H1 (cell line): ENCODE measurements around the gene CD68. TPM values are rescaled to one million over a fixed set of nuclear protein-coding genes. Genes with fewer than 3 reads are reported as not detected.

Experiments used
- CTCF ChIA-PET: fragments of 300-600 bp; sonication (Branson Sonifier 250); formaldehyde crosslinking; loops from one replicate; lab custom pipeline; 2021; ENCODE audit not compliant: partially characterized antibody; lab: Charles Lee
- POLR2A ChIA-PET: fragments of 300-600 bp; sonication (Branson Sonifier 250); formaldehyde crosslinking; loops from one replicate; lab custom pipeline; 2021; ENCODE audit warnings: inconsistent platforms; ENCODE audit not compliant: partially characterized antibody; lab: Charles Lee
- DNase-seq, 2 experiments: peaks; one replicate each; pipeline versions ENCODE4 v3.0.0 to v3.0.0-alpha.2; 2010 to 2022; ENCODE audit warnings: low spot score in 2 of 2, low read depth in 1 of 2, mixed read lengths in 1 of 2
- FAIRE-seq: peaks from 2 replicates; lab custom pipeline; 2011; peaks lifted over from hg19 to GRCh38; lab: Jason Lieb, UNC
- H2AFZ ChIP-seq: 2 replicates; pipeline ENCODE4 v1.8.1; 2012; ENCODE audit warnings: low read length, inconsistent platforms
- H2AK5ac ChIP-seq: 2 replicates; pipeline ENCODE4 v1.6.1; 2013; ENCODE audit warnings: low read depth, low read length
- H2BK120ac ChIP-seq: replicated peaks from 2 replicates; pipeline ENCODE3; 2013; ENCODE audit warnings: low read depth, low read length, inconsistent platforms
- H2BK12ac ChIP-seq: 2 replicates; pipeline ENCODE4 v1.6.1; 2013; ENCODE audit warnings: low read depth, low read length
- H2BK15ac ChIP-seq: 2 replicates; pipeline ENCODE4 v1.6.1; 2013; ENCODE audit warnings: low read length
- H2BK20ac ChIP-seq: 2 replicates; pipeline ENCODE4 v1.6.1; 2013; ENCODE audit warnings: low read length
- H2BK5ac ChIP-seq: 2 replicates; pipeline ENCODE4 v1.6.1; 2013; ENCODE audit warnings: low read depth, low read length
- H3K14ac ChIP-seq: 2 replicates; pipeline ENCODE4 v1.6.1; 2013; ENCODE audit warnings: inconsistent platforms; ENCODE audit not compliant: insufficient read length
- H3K18ac ChIP-seq: 2 replicates; pipeline ENCODE4 v1.6.1; 2013; ENCODE audit warnings: low read length; ENCODE audit errors: extremely low read depth
- H3K23ac ChIP-seq: 2 replicates; pipeline ENCODE4 v1.6.1; 2013; ENCODE audit warnings: inconsistent platforms; ENCODE audit not compliant: insufficient read length
- H3K23me2 ChIP-seq: 2 replicates; pipeline ENCODE4 v1.6.1; 2013; ENCODE audit warnings: low read depth, low read length
- H3K27ac ChIP-seq: 2 replicates; pipeline ENCODE4 v1.6.1; 2011; ENCODE audit warnings: low read depth, low read length, inconsistent platforms
- H3K27me3 ChIP-seq, 4 experiments: replicated peaks in 1 of 4; 1 replicate in 1 of 4; 2 replicates in 3 of 4; pipeline versions ENCODE4 v1.6.1 to v1.8.1; 2011 to 2013; ENCODE audit warnings: low read length in 3 of 4, mild to moderate bottlenecking in 3 of 4, inconsistent platforms in 2 of 4, mixed read lengths in 2 of 4, moderate library complexity in 1 of 4; ENCODE audit not compliant: control insufficient read depth in 3 of 4, insufficient read depth in 3 of 4; ENCODE audit errors: extremely low read depth in 1 of 4
- H3K36me3 ChIP-seq, 4 experiments: 2 replicates each; pipeline versions ENCODE4 v1.6.1 to v1.8.1; 2011 to 2013; ENCODE audit warnings: mild to moderate bottlenecking in 4 of 4, low read length in 3 of 4, moderate library complexity in 2 of 4, control low read depth in 1 of 4, inconsistent platforms in 1 of 4; ENCODE audit not compliant: insufficient read depth in 4 of 4, control insufficient read depth in 2 of 4
- H3K4ac ChIP-seq: replicated peaks from 2 replicates; pipeline ENCODE3; 2013; ENCODE audit warnings: low read length, low read depth, mixed read lengths, inconsistent platforms; ENCODE audit not compliant: insufficient read length
- H3K4me1 ChIP-seq, 4 experiments: replicated peaks in 1 of 4; 1 replicate in 1 of 4; 2 replicates in 3 of 4; pipeline versions ENCODE4 v1.6.1 to v1.8.1; 2011 to 2013; ENCODE audit warnings: low read length in 3 of 4, inconsistent platforms in 2 of 4, mixed read lengths in 1 of 4; ENCODE audit not compliant: insufficient read depth in 4 of 4, control insufficient read depth in 3 of 4
- H3K4me2 ChIP-seq, 2 experiments: 2 replicates each; pipeline versions ENCODE4 v1.6.1 to v1.8.1; 2011 to 2013; ENCODE audit warnings: low read depth in 2 of 2, low read length in 2 of 2, control low read depth in 1 of 2, inconsistent platforms in 1 of 2, mild to moderate bottlenecking in 1 of 2; ENCODE audit not compliant: insufficient read depth in 1 of 2
- H3K4me3 ChIP-seq, 4 experiments: fragments of 200-600, 300-600 bp in 1 of 4; sonication (generic), shearing (Covaris generic), sonication (Bioruptor Twin) in 1 of 4; 2 replicates each; pipeline versions ENCODE4 v1.5.1 to v1.8.1; 2011 to 2016; ENCODE audit warnings: low read length in 4 of 4, low read depth in 3 of 4, control low read depth in 2 of 4, inconsistent platforms in 2 of 4, mild to moderate bottlenecking in 2 of 4, mixed read lengths in 1 of 4, moderate library complexity in 1 of 4; ENCODE audit not compliant: insufficient read depth in 2 of 4; ENCODE audit errors: extremely low read depth in 1 of 4
- H3K56ac ChIP-seq: replicated peaks from 2 replicates; pipeline ENCODE3; 2013; ENCODE audit warnings: low read depth, mild to moderate bottlenecking, mixed read lengths, low read length, inconsistent platforms; ENCODE audit not compliant: insufficient read length
- H3K79me1 ChIP-seq: 2 replicates; pipeline ENCODE4 v1.6.1; 2013; ENCODE audit warnings: low read depth, low read length, control low read depth
- H3K79me2 ChIP-seq, 2 experiments: 2 replicates each; pipeline versions ENCODE4 v1.6.1 to v1.8.1; 2012 to 2013; ENCODE audit warnings: low read length in 2 of 2, mild to moderate bottlenecking in 2 of 2, inconsistent platforms in 1 of 2; ENCODE audit not compliant: insufficient read depth in 2 of 2, control insufficient read depth in 1 of 2
- H3K9ac ChIP-seq, 4 experiments: replicated peaks in 1 of 4; 1 replicate in 1 of 4; 2 replicates in 3 of 4; pipeline versions ENCODE4 v1.6.1 to v1.8.1; 2011 to 2013; ENCODE audit warnings: low read depth in 3 of 4, low read length in 3 of 4, control low read depth in 2 of 4, mild to moderate bottlenecking in 2 of 4, moderate library complexity in 2 of 4, inconsistent platforms in 1 of 4; ENCODE audit errors: extremely low read depth in 1 of 4
- H3K9me3 ChIP-seq, 2 experiments: 2 replicates each; pipeline versions ENCODE4 v1.6.1 to v1.8.1; 2012 to 2013; ENCODE audit warnings: mild to moderate bottlenecking in 2 of 2, moderate library complexity in 2 of 2, control low read depth in 1 of 2, inconsistent platforms in 1 of 2, low read depth in 1 of 2, low read length in 1 of 2, mixed read lengths in 1 of 2; ENCODE audit not compliant: insufficient read depth in 2 of 2
- H4K20me1 ChIP-seq, 2 experiments: replicated peaks in 1 of 2; 2 replicates each; pipeline versions ENCODE3 to v1.8.1; 2011 to 2013; ENCODE audit warnings: inconsistent platforms in 2 of 2, low read length in 2 of 2, mild to moderate bottlenecking in 1 of 2; ENCODE audit not compliant: insufficient read depth in 2 of 2, control insufficient read depth in 1 of 2
- H4K5ac ChIP-seq: 2 replicates; pipeline ENCODE4 v1.6.1; 2013; ENCODE audit warnings: low read length, low read depth, mixed read lengths, inconsistent platforms; ENCODE audit not compliant: insufficient read length
- H4K8ac ChIP-seq: 2 replicates; pipeline ENCODE4 v1.8.0; 2013; ENCODE audit warnings: mild to moderate bottlenecking, moderate library complexity, low read length, inconsistent platforms; ENCODE audit not compliant: insufficient read depth; ENCODE audit errors: extremely low read depth
- H4K91ac ChIP-seq: replicated peaks from 2 replicates; pipeline ENCODE3; 2013; ENCODE audit warnings: low read length, mixed read lengths, inconsistent platforms; ENCODE audit not compliant: insufficient read length
- ASH2L ChIP-seq: fragments of 200-600, 300-600 bp; sonication (generic); IDR thresholded peaks from one replicate; pipeline ENCODE4 v1.7.1; 2017; ENCODE audit warnings: low read length
- CTBP2 ChIP-seq: IDR thresholded peaks from 2 replicates; pipeline ENCODE4 v1.7.0; 2011; ENCODE audit warnings: borderline replicate concordance, mild to moderate bottlenecking, moderate library complexity, mixed read lengths, low read length; ENCODE audit not compliant: insufficient read depth, insufficient read length
- EGR1 ChIP-seq: IDR thresholded peaks from 2 replicates; pipeline ENCODE4 v1.6.1; 2011; ENCODE audit warnings: low read depth, low read length, borderline replicate concordance
- EZH2 ChIP-seq: fragments of 200-600 bp; sonication (generic); IDR thresholded peaks from 2 replicates; pipeline ENCODE4 v1.7.1; 2012; ENCODE audit warnings: low read depth, mild to moderate bottlenecking, moderate library complexity, low read length, inconsistent platforms; ENCODE audit not compliant: severe bottlenecking
- FOSL1 ChIP-seq: IDR thresholded peaks from 2 replicates; pipeline ENCODE4 v1.6.1; 2011; ENCODE audit warnings: mild to moderate bottlenecking, low read depth, low read length, moderate library complexity; ENCODE audit not compliant: insufficient read depth
- HDAC2 ChIP-seq, 2 experiments: fragments of 300-600 bp in 1 of 2; sonication (generic) in 1 of 2; IDR thresholded peaks; 2 replicates each; pipeline ENCODE4 v1.6.1; 2011 to 2012; ENCODE audit warnings: low read depth in 2 of 2, low read length in 2 of 2, mild to moderate bottlenecking in 2 of 2, moderate library complexity in 2 of 2, borderline replicate concordance in 1 of 2, inconsistent platforms in 1 of 2
- KDM1A ChIP-seq: fragments of 200-600, 300-600 bp; sonication (generic); IDR thresholded peaks from 2 replicates; pipeline ENCODE4 v1.7.1; 2016; ENCODE audit warnings: mild to moderate bottlenecking, low read length, borderline replicate concordance
- KDM4A ChIP-seq: IDR thresholded peaks from one replicate; pipeline ENCODE4 v1.7.1; 2012; ENCODE audit warnings: low read depth, mild to moderate bottlenecking, moderate library complexity, low read length, inconsistent platforms; ENCODE audit not compliant: severe bottlenecking
- RFX5 ChIP-seq: IDR thresholded peaks from 2 replicates; pipeline ENCODE4 v1.6.1; 2011; ENCODE audit warnings: low read depth, low read length, improper control_type of control experiment, borderline replicate concordance
- SRF ChIP-seq: IDR thresholded peaks from 2 replicates; pipeline ENCODE4 v1.6.1; 2011; ENCODE audit warnings: mild to moderate bottlenecking, low read depth, low read length, moderate library complexity
- TEAD4 ChIP-seq: IDR thresholded peaks from 2 replicates; pipeline ENCODE4 v1.6.1; 2012; ENCODE audit warnings: low read depth, low read length, inconsistent platforms, mixed read lengths
- WGBS, 2 experiments: shearing (Covaris generic) in 1 of 2; methylation state at CpG; one replicate each; pipeline versions ENCODE4 v1.1.6 to v1.1.7; 2013 to 2015; ENCODE audit warnings: low lambda C conversion rate in 2 of 2, mixed read lengths in 2 of 2, inconsistent platforms in 1 of 2, low coverage in 1 of 2, missing lambda C conversion rate in 1 of 2; ENCODE audit not compliant: insufficient replicate concordance in 2 of 2, insufficient coverage in 1 of 2, insufficient read length in 1 of 2; ENCODE audit errors: extremely low coverage in 1 of 2, missing lambda C conversion rate in 1 of 2; 5-methylcytosine and 5-hydroxymethylcytosine counted together
- polyA plus RNA-seq, 7 experiments: library from polyadenylated mRNA; depleted of rRNA in 3 of 7; stranded (reverse) in 5 of 7; unstranded in 2 of 7; fragments of >200 nt in 5 of 7; fragments of 200-250 nt in 2 of 7; gene quantifications; 1 replicate in 5 of 7; 2 replicates in 1 of 7; 4 replicates in 1 of 7; pipeline versions ENCODE4 v1.2.1 to v1.2.3, GENCODE V29; 2011 to 2013; ENCODE audit warnings: missing spikeins in 2 of 7, mixed read lengths in 2 of 7
- total RNA-seq: library from RNA; stranded (reverse); fragmentation: NEBNext Ultra II Directional; extraction: Animal tissue kit (Norgen Biotek cat#: 25700); gene quantifications from 2 replicates; pipeline ENCODE4 v1.2.1, GENCODE V29; 2021

The CD68 gene
- total and polyA plus RNA-seq, 2 of the 8 experiments (the other 6 are each of a cell fraction or from before 2014, with no cell fraction given): 0.18 TPM; not detected in 1

- TF ChIP-seq KDM4A (no peak), FOSL1 (no peak), HDAC2 (IDR thresholded peaks at IDR 0.05; ENCODE audit: borderline replicate concordance in 1 of 2, low read depth in 2 of 2, low read length in 2 of 2) (no peak), KDM1A (no peak), RFX5 (no peak), EGR1 (no peak), ASH2L (no peak), TEAD4 (no peak), CTBP2 (no peak), SRF (no peak), EZH2 (no peak)
- Histone ChIP-seq H4K8ac (no peak overlapping the region), H2BK120ac (no peak overlapping the region), H4K20me1 (no peaks in the 10 kb centered on the region), H3K79me1 (no peaks in the 10 kb centered on the region), H3K23ac (no peak overlapping the region), H3K79me2 (no peaks in the 10 kb centered on the region), H2BK20ac (no peak overlapping the region), H3K4me1 (no peaks in the 10 kb centered on the region), H3K4me2 (no peak overlapping the region), H3K56ac (no peak overlapping the region), H3K9ac (no peak overlapping the region), H2BK12ac (no peak overlapping the region), H2BK15ac (no peak overlapping the region), H3K9me3 (peaks cover 0 to 4% of the 10 kb centered on the region in 2 experiments; a peak in 1 of 4 replicates), H3K4me3 (no peak overlapping the region), H2AK5ac (no peak overlapping the region), H4K5ac (no peak overlapping the region), H3K36me3 (no peaks in the 10 kb centered on the region), H3K23me2 (no peaks in the 10 kb centered on the region), H3K14ac (no peak overlapping the region), H2BK5ac (no peak overlapping the region), H3K27me3 (no peaks in the 10 kb centered on the region; a peak in 1 of 7 replicates), H3K4ac (no peak overlapping the region), H2AFZ (no peak overlapping the region), H4K91ac (no peak overlapping the region), H3K18ac (no peak overlapping the region), H3K27ac (no peak overlapping the region)
- DNase-seq (no peak), FAIRE-seq (no peak)
- ChIA-PET CTCF (interaction anchor here (0.7 to 3.8 kb wide), 5 partner anchors 15 to 24 kb away, joined by 3 to 14 read pairs (median 5); no protein-coding TSS in a partner anchor), POLR2A (interaction anchor here (1.3 to 1.5 kb wide), 3 partner anchors 10 to 38 kb away, joined by 3 to 4 read pairs (median 4); partner anchors contain the start of gene TNFSF12)
- 90% methylated on average over 3 of the region's 3 CpGs; no CpG with 5 or more reads in 1 of the 2 experiments for WGBS, 2 experiments
Measured at GRCh38 chr17:7538050-7538449, 41.4 kb upstream of the CD68 start.
